ENCODE data around the gene GOLGA2.

Gene GOLGA2

DNA sequence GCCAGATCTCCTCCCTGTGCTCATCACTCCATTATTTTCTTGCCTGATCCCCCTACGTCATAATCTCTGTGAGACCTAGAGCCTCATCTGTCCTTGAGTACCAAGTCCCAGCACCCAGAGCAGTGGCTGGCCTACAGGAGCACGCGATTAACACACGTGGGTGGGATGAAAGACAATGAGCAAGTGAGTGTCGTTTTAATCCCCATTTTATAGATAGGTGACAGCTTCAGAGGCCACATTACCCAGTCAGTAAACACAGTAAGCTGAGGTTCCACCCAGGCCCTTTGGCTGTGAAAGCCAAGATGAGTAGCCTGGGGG lies 29.1 kb upstream of the GOLGA2 start:
- Histone ChIP-seq H3K27me3 (ENCODE audit: insufficient read depth, poor library complexity, severe bottlenecking) (no peaks in the 10 kb centered on the region), H3K27ac (replicated peaks) (no peak overlapping the region), H3K4me3 (replicated peaks; ENCODE audit: insufficient read depth, low read length) (no peak overlapping the region)
- TF ChIP-seq GABPA (IDR thresholded peaks at IDR 0.05; ENCODE audit: low read depth) (no peak), CTCF (IDR thresholded peaks at IDR 0.05; ENCODE audit: insufficient read depth, low read length) (no peak), SPI1 (IDR thresholded peaks at IDR 0.05; ENCODE audit: borderline replicate concordance, low read depth) (no peak), POLR2AphosphoS5 (IDR thresholded peaks at IDR 0.05; ENCODE audit: low read depth) (no peak)
- TF ChIP-seq, protein P1, sequence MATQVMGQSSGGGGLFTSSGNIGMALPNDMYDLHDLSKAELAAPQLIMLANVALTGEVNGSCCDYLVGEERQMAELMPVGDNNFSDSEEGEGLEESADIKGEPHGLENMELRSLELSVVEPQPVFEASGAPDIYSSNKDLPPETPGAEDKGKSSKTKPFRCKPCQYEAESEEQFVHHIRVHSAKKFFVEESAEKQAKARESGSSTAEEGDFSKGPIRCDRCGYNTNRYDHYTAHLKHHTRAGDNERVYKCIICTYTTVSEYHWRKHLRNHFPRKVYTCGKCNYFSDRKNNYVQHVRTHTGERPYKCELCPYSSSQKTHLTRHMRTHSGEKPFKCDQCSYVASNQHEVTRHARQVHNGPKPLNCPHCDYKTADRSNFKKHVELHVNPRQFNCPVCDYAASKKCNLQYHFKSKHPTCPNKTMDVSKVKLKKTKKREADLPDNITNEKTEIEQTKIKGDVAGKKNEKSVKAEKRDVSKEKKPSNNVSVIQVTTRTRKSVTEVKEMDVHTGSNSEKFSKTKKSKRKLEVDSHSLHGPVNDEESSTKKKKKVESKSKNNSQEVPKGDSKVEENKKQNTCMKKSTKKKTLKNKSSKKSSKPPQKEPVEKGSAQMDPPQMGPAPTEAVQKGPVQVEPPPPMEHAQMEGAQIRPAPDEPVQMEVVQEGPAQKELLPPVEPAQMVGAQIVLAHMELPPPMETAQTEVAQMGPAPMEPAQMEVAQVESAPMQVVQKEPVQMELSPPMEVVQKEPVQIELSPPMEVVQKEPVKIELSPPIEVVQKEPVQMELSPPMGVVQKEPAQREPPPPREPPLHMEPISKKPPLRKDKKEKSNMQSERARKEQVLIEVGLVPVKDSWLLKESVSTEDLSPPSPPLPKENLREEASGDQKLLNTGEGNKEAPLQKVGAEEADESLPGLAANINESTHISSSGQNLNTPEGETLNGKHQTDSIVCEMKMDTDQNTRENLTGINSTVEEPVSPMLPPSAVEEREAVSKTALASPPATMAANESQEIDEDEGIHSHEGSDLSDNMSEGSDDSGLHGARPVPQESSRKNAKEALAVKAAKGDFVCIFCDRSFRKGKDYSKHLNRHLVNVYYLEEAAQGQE (IDR thresholded peaks at IDR 0.05; ENCODE audit: insufficient replicate concordance, low read depth) = no peak
- DNase-seq (ENCODE audit: low read depth in 1 of 2, low spot score in 1 of 2) = no peak

GRCh38 chr9:128304136-128304970 lies 28.5 kb upstream of the GOLGA2 start:
- no peak for DNase-seq (ENCODE audit: low read depth in 1 of 2, low spot score in 1 of 2)
- TF ChIP-seq SPI1 (IDR thresholded peaks at IDR 0.05; ENCODE audit: borderline replicate concordance, low read depth) (no peak), CTCF (IDR thresholded peaks at IDR 0.05; ENCODE audit: insufficient read depth, low read length) (no peak), GABPA (IDR thresholded peaks at IDR 0.05; ENCODE audit: low read depth) (no peak), POLR2AphosphoS5 (IDR thresholded peaks at IDR 0.05; ENCODE audit: low read depth) (no peak)
- TF ChIP-seq, protein P1 (IDR thresholded peaks at IDR 0.05; ENCODE audit: insufficient replicate concordance, low read depth) = no peak
- Histone ChIP-seq H3K4me3 (replicated peaks; ENCODE audit: insufficient read depth, low read length) (no peak overlapping the region), H3K27me3 (ENCODE audit: insufficient read depth, poor library complexity, severe bottlenecking) (no peaks in the 10 kb centered on the region), H3K27ac (replicated peaks) (no peak overlapping the region)

- DNase-seq (ENCODE audit: low read depth in 1 of 2, low spot score in 1 of 2) = no peak
- Histone ChIP-seq H3K27ac (replicated peaks) (no peak overlapping the region), H3K4me3 (replicated peaks; ENCODE audit: insufficient read depth, low read length) (no peak overlapping the region), H3K27me3 (ENCODE audit: insufficient read depth, poor library complexity, severe bottlenecking) (no peaks in the 10 kb centered on the region)
- TF ChIP-seq GABPA (IDR thresholded peaks at IDR 0.05; ENCODE audit: low read depth) (no peak), CTCF (IDR thresholded peaks at IDR 0.05; ENCODE audit: insufficient read depth, low read length) (no peak), SPI1 (IDR thresholded peaks at IDR 0.05; ENCODE audit: borderline replicate concordance, low read depth) (no peak), POLR2AphosphoS5 (IDR thresholded peaks at IDR 0.05; ENCODE audit: low read depth) (no peak)
- TF ChIP-seq, protein P1 (IDR thresholded peaks at IDR 0.05; ENCODE audit: insufficient replicate concordance, low read depth) = no peak
These were observed 23.0 kb upstream of the GOLGA2 start for GRCh38 chr9:128298535-128299482.

Data from HL-60 (cell line).